ENCODE data around the gene LRMDA. TPM values are rescaled to one million over a fixed set of nuclear protein-coding genes. Genes with fewer than 3 reads are reported as not detected.
A peak's percentile ranks its signal among the peaks of the same experiment; 100 is the strongest.

The LRMDA gene
- total RNA-seq, 4 donors from 2014 or later = 0.76 to 6.4 (median 1.3) TPM

GRCh38 chr10:75978213-75978612 lies 546.8 kb downstream of the LRMDA start:
- no peak overlapping the region for H3K4me3 ChIP-seq (ENCODE audit: low read depth, poor library complexity, severe bottlenecking)
- no peak for TF ChIP-seq POLR2A (IDR thresholded peaks at IDR 0.05)
- TF ChIP-seq, protein P1, sequence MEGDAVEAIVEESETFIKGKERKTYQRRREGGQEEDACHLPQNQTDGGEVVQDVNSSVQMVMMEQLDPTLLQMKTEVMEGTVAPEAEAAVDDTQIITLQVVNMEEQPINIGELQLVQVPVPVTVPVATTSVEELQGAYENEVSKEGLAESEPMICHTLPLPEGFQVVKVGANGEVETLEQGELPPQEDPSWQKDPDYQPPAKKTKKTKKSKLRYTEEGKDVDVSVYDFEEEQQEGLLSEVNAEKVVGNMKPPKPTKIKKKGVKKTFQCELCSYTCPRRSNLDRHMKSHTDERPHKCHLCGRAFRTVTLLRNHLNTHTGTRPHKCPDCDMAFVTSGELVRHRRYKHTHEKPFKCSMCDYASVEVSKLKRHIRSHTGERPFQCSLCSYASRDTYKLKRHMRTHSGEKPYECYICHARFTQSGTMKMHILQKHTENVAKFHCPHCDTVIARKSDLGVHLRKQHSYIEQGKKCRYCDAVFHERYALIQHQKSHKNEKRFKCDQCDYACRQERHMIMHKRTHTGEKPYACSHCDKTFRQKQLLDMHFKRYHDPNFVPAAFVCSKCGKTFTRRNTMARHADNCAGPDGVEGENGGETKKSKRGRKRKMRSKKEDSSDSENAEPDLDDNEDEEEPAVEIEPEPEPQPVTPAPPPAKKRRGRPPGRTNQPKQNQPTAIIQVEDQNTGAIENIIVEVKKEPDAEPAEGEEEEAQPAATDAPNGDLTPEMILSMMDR (IDR thresholded peaks at IDR 0.05) = no peak
- DNase-seq (ENCODE audit: low spot score in 2 of 2) = no peak
- intact Hi-C loops (cut with DNase I; ENCODE audit: low total_unique reads) = no loop called here
- WGBS, 2 donors = 56 to 62% methylated on average over 4 of the region's 4 CpGs

DNA sequence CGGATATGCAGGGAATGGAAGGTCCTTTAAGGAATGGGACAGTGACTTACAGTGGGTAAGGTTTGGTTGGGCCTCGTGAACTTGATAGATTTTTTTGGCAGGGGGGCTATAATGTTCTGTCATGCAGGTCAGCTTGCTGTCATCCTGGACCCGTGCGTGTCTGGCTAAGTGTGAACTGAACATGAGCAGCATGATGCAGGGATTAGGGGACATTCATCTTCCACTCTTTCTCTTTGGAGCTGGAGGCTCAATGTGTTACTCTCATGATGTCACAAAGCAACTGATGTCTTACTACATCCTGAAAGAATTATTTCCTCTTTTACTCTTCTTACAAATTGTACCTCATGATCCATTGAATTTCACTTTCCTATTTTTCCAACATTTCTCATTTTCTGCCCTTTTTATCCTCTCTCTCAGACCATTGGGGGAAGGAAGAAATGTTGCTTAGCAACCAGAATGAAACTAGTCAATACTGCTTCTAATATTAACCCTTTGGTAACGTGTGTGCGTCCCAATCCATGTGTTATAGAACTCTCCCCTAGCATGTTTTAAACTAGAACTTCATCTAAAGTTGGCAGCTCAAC lies 549.1 kb downstream of the LRMDA start:
- no peak for DNase-seq (ENCODE audit: low spot score in 2 of 2)
- intact Hi-C loops (cut with DNase I; ENCODE audit: low total_unique reads) = no loop called here
- WGBS, 2 donors = 85 to 88% methylated on average over 6 of the region's 6 CpGs
- TF ChIP-seq, protein P1 (IDR thresholded peaks at IDR 0.05) = no peak
- no peak for TF ChIP-seq POLR2A (IDR thresholded peaks at IDR 0.05)
- H3K4me3 ChIP-seq (ENCODE audit: low read depth, poor library complexity, severe bottlenecking) = no peak overlapping the region

DNA sequence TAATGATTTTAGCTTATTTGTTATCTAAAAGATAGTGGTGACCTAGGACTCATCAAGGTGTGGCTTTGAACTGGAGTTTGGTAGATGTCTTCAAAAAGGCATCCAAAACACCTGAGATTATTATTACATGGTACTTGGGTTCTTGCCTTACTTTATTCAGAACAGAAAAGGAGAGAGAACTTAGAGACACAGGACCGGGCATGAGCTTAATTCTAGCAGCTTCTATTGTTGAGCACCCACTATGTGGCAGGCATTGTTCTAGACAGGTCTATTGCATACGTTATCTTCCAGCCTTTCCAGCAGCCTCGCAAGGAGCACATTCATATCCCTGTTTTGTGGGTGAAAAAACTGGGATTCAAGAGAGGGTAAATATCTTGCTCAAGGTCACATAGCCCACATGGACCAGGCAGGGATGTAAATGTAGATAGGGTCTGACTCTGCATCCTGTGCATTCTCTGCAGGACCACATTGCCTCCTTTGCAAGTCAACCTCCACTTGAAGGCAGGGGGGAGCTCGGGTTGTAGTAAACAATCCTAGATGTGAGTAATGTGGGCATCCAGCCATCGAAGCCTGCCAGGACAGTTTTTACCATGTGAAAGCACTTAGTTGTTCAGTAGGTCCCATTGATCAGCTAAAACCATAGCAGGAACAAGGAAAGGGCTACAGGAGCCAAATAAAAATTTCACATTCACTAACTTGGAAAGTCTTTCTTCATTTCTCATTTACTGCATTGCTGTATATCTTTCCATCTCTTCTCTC lies 551.4 kb downstream of the LRMDA start:
- H3K4me3 ChIP-seq (ENCODE audit: low read depth, poor library complexity, severe bottlenecking) = no peak overlapping the region
- no peak for TF ChIP-seq POLR2A (IDR thresholded peaks at IDR 0.05)
- TF ChIP-seq, protein P1 (IDR thresholded peaks at IDR 0.05) = no peak
- intact Hi-C loops (cut with DNase I; ENCODE audit: low total_unique reads) = no loop called here
- peak; percentile 72 to 91 for DNase-seq (ENCODE audit: low spot score in 2 of 2)
- WGBS, 2 donors = 65 to 68% methylated on average over 5 of the region's 5 CpGs

DNA sequence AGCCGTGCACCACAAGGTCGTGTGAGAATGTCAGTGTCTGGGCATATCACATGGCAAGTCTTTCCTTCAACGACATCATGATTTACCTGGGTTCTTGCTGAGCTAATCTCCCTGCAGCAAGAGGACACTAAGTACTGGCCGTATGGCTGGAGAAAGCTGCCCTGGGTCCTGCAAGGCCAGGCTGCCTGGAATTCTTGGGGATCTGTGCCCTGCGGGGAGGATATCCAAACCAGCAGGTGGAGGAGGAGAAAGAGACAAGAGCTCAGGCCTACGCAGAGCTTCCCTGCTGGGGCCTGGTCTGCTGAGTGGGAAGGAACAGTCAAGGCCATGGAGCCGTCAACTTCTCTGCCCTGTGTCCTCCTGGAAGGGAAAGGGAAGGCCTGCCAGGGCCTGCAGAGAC lies 552.6 kb downstream of the LRMDA start:
- TF ChIP-seq POLR2A (IDR thresholded peaks at IDR 0.05) = no peak
- TF ChIP-seq, protein P1 (IDR thresholded peaks at IDR 0.05) = no peak
- intact Hi-C loops (cut with DNase I; ENCODE audit: low total_unique reads) = no loop called here
- 93 to 96% methylated on average over 7 of the region's 7 CpGs for WGBS, 2 donors
- no peak for DNase-seq (ENCODE audit: low spot score in 2 of 2)
- no peak overlapping the region for H3K4me3 ChIP-seq (ENCODE audit: low read depth, poor library complexity, severe bottlenecking)

GRCh38 chr10:75987616-75988015 lies 556.2 kb downstream of the LRMDA start:
- TF ChIP-seq, protein P1 (IDR thresholded peaks at IDR 0.05) = no peak
- TF ChIP-seq POLR2A (IDR thresholded peaks at IDR 0.05) = no peak

More at GRCh38 chr10:75987616-75988015, 556.2 kb downstream of the LRMDA start:
- DNase-seq (ENCODE audit: low spot score in 2 of 2) = no peak
- no peak overlapping the region for H3K4me3 ChIP-seq (ENCODE audit: low read depth, poor library complexity, severe bottlenecking)
- 77 to 84% methylated on average over 1 of the region's 1 CpG for WGBS, 2 donors
- intact Hi-C loops (cut with DNase I; ENCODE audit: low total_unique reads) = no loop called here
